ENCODE results near the gene NOP58. TPM values are rescaled to one million over a fixed set of nuclear protein-coding genes. Genes with fewer than 3 reads are reported as not detected.

Gene NOP58
- polyA plus RNA-seq, 1 donor from 2014 or later, result 170 TPM

DNA sequence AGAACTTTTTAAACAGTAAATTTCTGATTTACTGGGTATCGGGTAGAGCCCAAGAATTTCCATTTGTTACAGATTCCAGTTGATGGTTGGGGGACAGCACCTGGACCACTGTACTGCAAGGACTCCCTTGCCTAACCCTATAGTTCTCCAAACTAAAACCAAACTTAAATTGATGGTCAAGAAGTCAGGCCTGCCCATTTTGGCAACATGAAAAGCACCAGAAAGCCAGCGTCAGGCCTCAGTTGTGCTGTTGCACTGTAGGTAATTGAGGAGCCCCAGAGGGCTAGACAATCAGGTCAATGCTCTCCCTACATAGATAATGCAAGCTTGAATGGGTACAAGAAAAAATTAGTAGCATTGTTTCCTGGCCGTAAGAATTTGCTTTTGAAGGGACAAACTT is 40.5 kb downstream of the NOP58 start:
- no peak overlapping the region for H2AFZ ChIP-seq (ENCODE audit: low read depth, low read length)
- H3K79me2 ChIP-seq (replicated peaks; ENCODE audit: insufficient read depth, low read length), result no peaks in the 10 kb centered on the region
- no peaks in the 10 kb centered on the region for H3K9me3 ChIP-seq (ENCODE audit: low read length)
- no peaks in the 10 kb centered on the region for H4K20me1 ChIP-seq (ENCODE audit: insufficient read depth)
- H3K4me3 ChIP-seq (ENCODE audit: low read length), result no peak overlapping the region
- no peaks in the 10 kb centered on the region for H3K27me3 ChIP-seq (ENCODE audit: insufficient read depth, low read depth, low read length)
- no peak overlapping the region for H3K9ac ChIP-seq (ENCODE audit: low read length)
- no peak for TF ChIP-seq EP300 (conservative IDR thresholded peaks at IDR 0.05; ENCODE audit: poor library complexity, severe bottlenecking)
- TF ChIP-seq, protein P1, sequence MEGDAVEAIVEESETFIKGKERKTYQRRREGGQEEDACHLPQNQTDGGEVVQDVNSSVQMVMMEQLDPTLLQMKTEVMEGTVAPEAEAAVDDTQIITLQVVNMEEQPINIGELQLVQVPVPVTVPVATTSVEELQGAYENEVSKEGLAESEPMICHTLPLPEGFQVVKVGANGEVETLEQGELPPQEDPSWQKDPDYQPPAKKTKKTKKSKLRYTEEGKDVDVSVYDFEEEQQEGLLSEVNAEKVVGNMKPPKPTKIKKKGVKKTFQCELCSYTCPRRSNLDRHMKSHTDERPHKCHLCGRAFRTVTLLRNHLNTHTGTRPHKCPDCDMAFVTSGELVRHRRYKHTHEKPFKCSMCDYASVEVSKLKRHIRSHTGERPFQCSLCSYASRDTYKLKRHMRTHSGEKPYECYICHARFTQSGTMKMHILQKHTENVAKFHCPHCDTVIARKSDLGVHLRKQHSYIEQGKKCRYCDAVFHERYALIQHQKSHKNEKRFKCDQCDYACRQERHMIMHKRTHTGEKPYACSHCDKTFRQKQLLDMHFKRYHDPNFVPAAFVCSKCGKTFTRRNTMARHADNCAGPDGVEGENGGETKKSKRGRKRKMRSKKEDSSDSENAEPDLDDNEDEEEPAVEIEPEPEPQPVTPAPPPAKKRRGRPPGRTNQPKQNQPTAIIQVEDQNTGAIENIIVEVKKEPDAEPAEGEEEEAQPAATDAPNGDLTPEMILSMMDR (IDR thresholded peaks at IDR 0.05; ENCODE audit: poor library complexity, severe bottlenecking), result no peak
- no peak for TF ChIP-seq SMC3 (conservative IDR thresholded peaks at IDR 0.05; ENCODE audit: poor library complexity)
- TF ChIP-seq TAF1 (IDR thresholded peaks at IDR 0.05; ENCODE audit: low read depth), result no peak
- TF ChIP-seq RAD21 (conservative IDR thresholded peaks at IDR 0.05), result no peak
- no peak for TF ChIP-seq EZH2 (IDR thresholded peaks at IDR 0.05; ENCODE audit: borderline replicate concordance, insufficient read depth, low read length, poor library complexity, severe bottlenecking)
- no peak for TF ChIP-seq MXI1 (conservative IDR thresholded peaks at IDR 0.05; ENCODE audit: poor library complexity, severe bottlenecking)
- TF ChIP-seq, protein P2, sequence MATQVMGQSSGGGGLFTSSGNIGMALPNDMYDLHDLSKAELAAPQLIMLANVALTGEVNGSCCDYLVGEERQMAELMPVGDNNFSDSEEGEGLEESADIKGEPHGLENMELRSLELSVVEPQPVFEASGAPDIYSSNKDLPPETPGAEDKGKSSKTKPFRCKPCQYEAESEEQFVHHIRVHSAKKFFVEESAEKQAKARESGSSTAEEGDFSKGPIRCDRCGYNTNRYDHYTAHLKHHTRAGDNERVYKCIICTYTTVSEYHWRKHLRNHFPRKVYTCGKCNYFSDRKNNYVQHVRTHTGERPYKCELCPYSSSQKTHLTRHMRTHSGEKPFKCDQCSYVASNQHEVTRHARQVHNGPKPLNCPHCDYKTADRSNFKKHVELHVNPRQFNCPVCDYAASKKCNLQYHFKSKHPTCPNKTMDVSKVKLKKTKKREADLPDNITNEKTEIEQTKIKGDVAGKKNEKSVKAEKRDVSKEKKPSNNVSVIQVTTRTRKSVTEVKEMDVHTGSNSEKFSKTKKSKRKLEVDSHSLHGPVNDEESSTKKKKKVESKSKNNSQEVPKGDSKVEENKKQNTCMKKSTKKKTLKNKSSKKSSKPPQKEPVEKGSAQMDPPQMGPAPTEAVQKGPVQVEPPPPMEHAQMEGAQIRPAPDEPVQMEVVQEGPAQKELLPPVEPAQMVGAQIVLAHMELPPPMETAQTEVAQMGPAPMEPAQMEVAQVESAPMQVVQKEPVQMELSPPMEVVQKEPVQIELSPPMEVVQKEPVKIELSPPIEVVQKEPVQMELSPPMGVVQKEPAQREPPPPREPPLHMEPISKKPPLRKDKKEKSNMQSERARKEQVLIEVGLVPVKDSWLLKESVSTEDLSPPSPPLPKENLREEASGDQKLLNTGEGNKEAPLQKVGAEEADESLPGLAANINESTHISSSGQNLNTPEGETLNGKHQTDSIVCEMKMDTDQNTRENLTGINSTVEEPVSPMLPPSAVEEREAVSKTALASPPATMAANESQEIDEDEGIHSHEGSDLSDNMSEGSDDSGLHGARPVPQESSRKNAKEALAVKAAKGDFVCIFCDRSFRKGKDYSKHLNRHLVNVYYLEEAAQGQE (IDR thresholded peaks at IDR 0.05; ENCODE audit: borderline replicate concordance), result no peak
- TF ChIP-seq POLR2AphosphoS5 (IDR thresholded peaks at IDR 0.05), result no peak
- H3K4me2 ChIP-seq (ENCODE audit: low read length), result no peak overlapping the region
- no peak overlapping the region for H3K27ac ChIP-seq (ENCODE audit: low read length)
- H3F3A ChIP-seq (ENCODE audit: insufficient read depth, low read length, poor library complexity, severe bottlenecking), result no peaks in the 10 kb centered on the region
- peaks cover 16% of the 10 kb centered on the region for H3K36me3 ChIP-seq (ENCODE audit: insufficient read depth, low read length)
- H3K9me2 ChIP-seq (ENCODE audit: insufficient read depth, low read length), result no peaks in the 10 kb centered on the region

DNA sequence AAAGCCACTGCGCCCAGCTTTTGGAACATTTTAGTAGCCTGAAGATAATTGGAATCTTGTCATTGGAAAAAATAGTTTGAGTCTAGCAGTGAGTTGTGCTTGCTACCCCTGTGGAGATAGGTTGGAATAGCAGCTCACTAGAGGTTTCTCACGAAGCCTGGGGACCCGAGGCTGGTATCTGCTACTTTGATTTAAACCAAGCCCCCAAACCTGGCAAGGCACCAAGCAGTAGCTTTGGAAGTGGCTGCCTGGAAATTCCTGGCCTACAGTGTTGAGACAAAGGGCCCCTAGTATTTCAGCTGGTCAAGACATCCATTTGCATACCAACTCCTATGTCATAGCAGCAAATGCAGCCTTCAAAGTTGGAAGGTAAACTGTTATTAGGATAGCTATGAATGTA is 42.1 kb downstream of the NOP58 start:
- no peak overlapping the region for H3K4me2 ChIP-seq (ENCODE audit: low read length)
- no peaks in the 10 kb centered on the region for H3K9me3 ChIP-seq (ENCODE audit: low read length)
- H3K4me3 ChIP-seq (ENCODE audit: low read length), result no peak overlapping the region
- TF ChIP-seq, protein P1 (IDR thresholded peaks at IDR 0.05; ENCODE audit: poor library complexity, severe bottlenecking), result no peak
- TF ChIP-seq POLR2AphosphoS5 (IDR thresholded peaks at IDR 0.05) (no peak), TAF1 (IDR thresholded peaks at IDR 0.05; ENCODE audit: low read depth) (no peak), EZH2 (IDR thresholded peaks at IDR 0.05; ENCODE audit: borderline replicate concordance, insufficient read depth, low read length, poor library complexity, severe bottlenecking) (no peak), EP300 (conservative IDR thresholded peaks at IDR 0.05; ENCODE audit: poor library complexity, severe bottlenecking) (no peak), RAD21 (conservative IDR thresholded peaks at IDR 0.05) (no peak), MXI1 (conservative IDR thresholded peaks at IDR 0.05; ENCODE audit: poor library complexity, severe bottlenecking) (no peak), SMC3 (conservative IDR thresholded peaks at IDR 0.05; ENCODE audit: poor library complexity) (no peak)
- TF ChIP-seq, protein P2 (IDR thresholded peaks at IDR 0.05; ENCODE audit: borderline replicate concordance), result no peak
- H3K9me2 ChIP-seq (ENCODE audit: insufficient read depth, low read length), result no peaks in the 10 kb centered on the region
- no peaks in the 10 kb centered on the region for H3F3A ChIP-seq (ENCODE audit: insufficient read depth, low read length, poor library complexity, severe bottlenecking)
- H3K9ac ChIP-seq (ENCODE audit: low read length), result no peak overlapping the region
- no peak overlapping the region for H2AFZ ChIP-seq (ENCODE audit: low read depth, low read length)
- no peaks in the 10 kb centered on the region for H3K27me3 ChIP-seq (ENCODE audit: insufficient read depth, low read depth, low read length)
- no peaks in the 10 kb centered on the region for H3K79me2 ChIP-seq (replicated peaks; ENCODE audit: insufficient read depth, low read length)
- H3K36me3 ChIP-seq (ENCODE audit: insufficient read depth, low read length), result peaks cover 7% of the 10 kb centered on the region
- no peaks in the 10 kb centered on the region for H4K20me1 ChIP-seq (ENCODE audit: insufficient read depth)
- H3K27ac ChIP-seq (ENCODE audit: low read length), result no peak overlapping the region
